Measurements from ENCODE around the gene VPS25. TPM values are rescaled to one million over a fixed set of nuclear protein-coding genes. Genes with fewer than 3 reads are reported as not detected.

Gene VPS25
- total RNA-seq (85.2 TPM), polyA plus RNA-seq (ENCODE audit: insufficient read depth, low read depth, low replicate concordance) (112 TPM)
- long read RNA-seq, donor 1, transcript VPS25-201 (6 exons, 1,101 nt) = major isoform, 25 of 27 reads
- long read RNA-seq, donor 1, partial matches to known transcripts = 0 of 27 reads
- long read RNA-seq, donor 1, other reads (novel, unspliced or antisense) = 0 of 27 reads
- long read RNA-seq, donor 2, transcript VPS25-201 (6 exons, 1,101 nt) = major isoform, 40 of 41 reads
- long read RNA-seq, donor 2, partial matches to known transcripts = 0 of 41 reads
- long read RNA-seq, donor 2, other reads (novel, unspliced or antisense) = 0 of 41 reads
- long read RNA-seq, donor 3, transcript VPS25-201 (6 exons, 1,101 nt) = major isoform, 57 of 58 reads
- long read RNA-seq, donor 3, partial matches to known transcripts = 0 of 58 reads
- long read RNA-seq, donor 3, other reads (novel, unspliced or antisense) = 0 of 58 reads
- long read RNA-seq, donor 4, transcript VPS25-205 (5 exons, 668 nt) = minor isoform, 8 of 46 reads
- long read RNA-seq, donor 4, transcript VPS25-201 (6 exons, 1,101 nt) = major isoform, 38 of 46 reads
- long read RNA-seq, donor 4, partial matches to known transcripts = 0 of 46 reads
- long read RNA-seq, donor 4, other reads (novel, unspliced or antisense) = 0 of 46 reads
- long read RNA-seq, donor 5, partial matches to known transcripts = 0 of 1 reads
- long read RNA-seq, donor 5, other reads (novel, unspliced or antisense) = 0 of 1 reads
- long read RNA-seq, donor 6, transcript VPS25-201 (6 exons, 1,101 nt) = major isoform, 82 of 175 reads
- long read RNA-seq, donor 6, partial matches to known transcripts = 86 of 175 reads
- long read RNA-seq, donor 6, other reads (novel, unspliced or antisense) = 5 of 175 reads
- long read RNA-seq, donor 7, transcript VPS25-201 (6 exons, 1,101 nt) = major isoform, 57 of 67 reads
- long read RNA-seq, donor 7, partial matches to known transcripts = 0 of 67 reads
- long read RNA-seq, donor 7, other reads (novel, unspliced or antisense) = 10 of 67 reads
- long read RNA-seq, donor 8, transcript VPS25-201 (6 exons, 1,101 nt) = major isoform, 49 of 87 reads
- long read RNA-seq, donor 8, partial matches to known transcripts = 34 of 87 reads
- long read RNA-seq, donor 8, other reads (novel, unspliced or antisense) = 0 of 87 reads
- long read RNA-seq, donor 9, transcript VPS25-201 (6 exons, 1,101 nt) = major isoform, 28 of 57 reads
- long read RNA-seq, donor 9, partial matches to known transcripts = 29 of 57 reads
- long read RNA-seq, donor 9, other reads (novel, unspliced or antisense) = 0 of 57 reads
- long read RNA-seq, donor 10, transcript VPS25-201 (6 exons, 1,101 nt) = major isoform, 26 of 27 reads
- long read RNA-seq, donor 10, partial matches to known transcripts = 0 of 27 reads
- long read RNA-seq, donor 10, other reads (novel, unspliced or antisense) = 0 of 27 reads

- Histone ChIP-seq H3K4me1 (ENCODE audit: control insufficient read depth in 2 of 3, insufficient read depth in 2 of 3, low read depth in 1 of 3, low read length in 3 of 3) (peaks cover 0 to 7% (median 5%) of the 10 kb centered on the region in 3 donors), H3K9ac (ENCODE audit: low read length in 3 of 3) (peak within 1 kb of the TSS; percentile 81 to 100 (median 97)), H3K27ac (ENCODE audit: low read depth in 2 of 2, low read length in 2 of 2) (peak within 1 kb of the TSS; percentile 80 to 89), H3K9me3 (ENCODE audit: control insufficient read depth in 2 of 3, insufficient read depth in 1 of 3, low read length in 3 of 3) (no peaks in the 10 kb centered on the region), H3K4me3 (ENCODE audit: low read length in 3 of 3) (peak within 1 kb of the TSS; percentile 86 to 99 (median 99)), H3K27me3 (ENCODE audit: control insufficient read depth, insufficient read depth, low read length) (no peaks in the 10 kb centered on the region), H3K36me3 (ENCODE audit: control insufficient read depth in 2 of 3, insufficient read depth in 3 of 3, low read length in 3 of 3) (peaks cover 4 to 19% (median 7%) of the 10 kb centered on the region in 3 donors)
- no peak for FAIRE-seq
- TF ChIP-seq, protein P1, sequence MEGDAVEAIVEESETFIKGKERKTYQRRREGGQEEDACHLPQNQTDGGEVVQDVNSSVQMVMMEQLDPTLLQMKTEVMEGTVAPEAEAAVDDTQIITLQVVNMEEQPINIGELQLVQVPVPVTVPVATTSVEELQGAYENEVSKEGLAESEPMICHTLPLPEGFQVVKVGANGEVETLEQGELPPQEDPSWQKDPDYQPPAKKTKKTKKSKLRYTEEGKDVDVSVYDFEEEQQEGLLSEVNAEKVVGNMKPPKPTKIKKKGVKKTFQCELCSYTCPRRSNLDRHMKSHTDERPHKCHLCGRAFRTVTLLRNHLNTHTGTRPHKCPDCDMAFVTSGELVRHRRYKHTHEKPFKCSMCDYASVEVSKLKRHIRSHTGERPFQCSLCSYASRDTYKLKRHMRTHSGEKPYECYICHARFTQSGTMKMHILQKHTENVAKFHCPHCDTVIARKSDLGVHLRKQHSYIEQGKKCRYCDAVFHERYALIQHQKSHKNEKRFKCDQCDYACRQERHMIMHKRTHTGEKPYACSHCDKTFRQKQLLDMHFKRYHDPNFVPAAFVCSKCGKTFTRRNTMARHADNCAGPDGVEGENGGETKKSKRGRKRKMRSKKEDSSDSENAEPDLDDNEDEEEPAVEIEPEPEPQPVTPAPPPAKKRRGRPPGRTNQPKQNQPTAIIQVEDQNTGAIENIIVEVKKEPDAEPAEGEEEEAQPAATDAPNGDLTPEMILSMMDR (IDR thresholded peaks at IDR 0.05; ENCODE audit: borderline replicate concordance, extremely low read depth, insufficient read depth) = peak; percentile 5
- peak; percentile 75 to 93 (median 86) for DNase-seq
- intact Hi-C loops (cut with DNase I) = no loop called here
Observed at GRCh38 chr17:42773290-42774035, at the start of gene VPS25. Gene VPS25 (plus strand): TSS chr17:42773449. CDS start chr17:42773476, 27 bp downstream.

DNA sequence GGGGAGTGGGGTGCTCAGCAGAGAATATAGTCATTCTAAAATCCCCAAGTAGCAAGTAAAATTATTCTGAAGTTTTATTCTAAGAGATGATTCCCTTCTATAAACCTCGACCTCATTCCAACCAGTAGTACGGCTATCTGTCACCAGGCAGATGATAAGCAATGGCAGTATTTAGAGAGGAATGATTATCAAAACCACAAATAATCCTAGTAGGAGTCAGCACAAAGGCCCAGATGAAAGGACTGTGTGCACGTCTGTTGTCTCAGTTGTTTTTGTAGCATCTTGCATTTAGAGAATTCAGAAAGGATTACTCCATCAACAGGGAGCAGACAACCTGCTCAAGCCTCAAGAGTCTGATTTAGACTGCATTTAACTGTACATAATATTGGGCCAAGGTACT, 49.6 kb upstream of the VPS25 start:
- Histone ChIP-seq H3K36me3 (ENCODE audit: control insufficient read depth in 2 of 3, insufficient read depth in 3 of 3, low read length in 3 of 3) (peaks cover 16 to 39% (median 27%) of the 10 kb centered on the region in 3 donors), H3K9ac (ENCODE audit: low read length in 3 of 3) (no peak overlapping the region), H3K27ac (ENCODE audit: low read depth in 2 of 2, low read length in 2 of 2) (no peak overlapping the region), H3K4me3 (ENCODE audit: low read length in 3 of 3) (no peak overlapping the region), H3K27me3 (ENCODE audit: control insufficient read depth, insufficient read depth, low read length) (no peaks in the 10 kb centered on the region), H3K9me3 (ENCODE audit: control insufficient read depth in 2 of 3, insufficient read depth in 1 of 3, low read length in 3 of 3) (no peaks in the 10 kb centered on the region), H3K4me1 (ENCODE audit: control insufficient read depth in 2 of 3, insufficient read depth in 2 of 3, low read depth in 1 of 3, low read length in 3 of 3) (no peaks in the 10 kb centered on the region)
- DNase-seq (no peak), FAIRE-seq (no peak)
- TF ChIP-seq, protein P1 (IDR thresholded peaks at IDR 0.05; ENCODE audit: borderline replicate concordance, extremely low read depth, insufficient read depth) = no peak
- intact Hi-C loops (cut with DNase I) = no loop called here

- no peak for FAIRE-seq
- peaks cover 11 to 37% (median 18%) of the 10 kb centered on the region in 3 donors for H3K36me3 ChIP-seq (ENCODE audit: control insufficient read depth in 2 of 3, insufficient read depth in 3 of 3, low read length in 3 of 3)
- no peak overlapping the region for H3K27ac ChIP-seq (ENCODE audit: low read depth in 2 of 2, low read length in 2 of 2)
- H3K27me3 ChIP-seq (ENCODE audit: control insufficient read depth, insufficient read depth, low read length) = no peaks in the 10 kb centered on the region
- TF ChIP-seq, protein P1 (IDR thresholded peaks at IDR 0.05; ENCODE audit: borderline replicate concordance, extremely low read depth, insufficient read depth) = no peak
- no peak overlapping the region for H3K9ac ChIP-seq (ENCODE audit: low read length in 3 of 3)
- intact Hi-C loops (cut with DNase I) = no loop called here
- DNase-seq = no peak
- no peaks in the 10 kb centered on the region for H3K4me1 ChIP-seq (ENCODE audit: control insufficient read depth in 2 of 3, insufficient read depth in 2 of 3, low read depth in 1 of 3, low read length in 3 of 3)
- no peak overlapping the region for H3K4me3 ChIP-seq (ENCODE audit: low read length in 3 of 3)
- no peaks in the 10 kb centered on the region for H3K9me3 ChIP-seq (ENCODE audit: control insufficient read depth in 2 of 3, insufficient read depth in 1 of 3, low read length in 3 of 3)
Observed at GRCh38 chr17:42725143-42725542, 48.1 kb upstream of the VPS25 start.

Data from kidney (tissue), 22 donors.